Measurements from ENCODE around the gene IRX3. TPM values are rescaled to one million over a fixed set of nuclear protein-coding genes. Genes with fewer than 3 reads are reported as not detected.

Gene IRX3
- polyA plus RNA-seq, 3 donors: 24.0 to 40.2 (median 24.9) TPM

GRCh38 chr16:54245788-54246453 lies 40.7 kb downstream of the IRX3 start:
- DNase-seq (ENCODE audit: extremely low read depth in 1 of 11, low read depth in 9 of 11, low spot score in 4 of 11): no peak

GRCh38 chr16:54244061-54244886 lies 42.3 kb downstream of the IRX3 start:
- DNase-seq (ENCODE audit: extremely low read depth in 1 of 11, low read depth in 9 of 11, low spot score in 4 of 11): no peak

GRCh38 chr16:54243202-54243601 lies 43.4 kb downstream of the IRX3 start:
- DNase-seq (ENCODE audit: extremely low read depth in 1 of 11, low read depth in 9 of 11, low spot score in 4 of 11): no peak

GRCh38 chr16:54242199-54242598 lies 44.4 kb downstream of the IRX3 start:
- DNase-seq (ENCODE audit: extremely low read depth in 1 of 11, low read depth in 9 of 11, low spot score in 4 of 11): no peak

- DNase-seq (ENCODE audit: extremely low read depth in 1 of 11, low read depth in 9 of 11, low spot score in 4 of 11): no peak
Measured at GRCh38 chr16:54241525-54241924, 45.1 kb downstream of the IRX3 start.

GRCh38 chr16:54240271-54241129 lies 46.1 kb downstream of the IRX3 start:
- DNase-seq (ENCODE audit: extremely low read depth in 1 of 11, low read depth in 9 of 11, low spot score in 4 of 11): no peak

- DNase-seq (ENCODE audit: extremely low read depth in 1 of 11, low read depth in 9 of 11, low spot score in 4 of 11): no peak
Measured at GRCh38 chr16:54239456-54239855, 47.1 kb downstream of the IRX3 start.

- no peak for DNase-seq (ENCODE audit: extremely low read depth in 1 of 11, low read depth in 9 of 11, low spot score in 4 of 11)
Measured at GRCh38 chr16:54236773-54237172, 49.8 kb downstream of the IRX3 start.

GRCh38 chr16:54233615-54234014 lies 53.0 kb downstream of the IRX3 start:
- no peak for DNase-seq (ENCODE audit: extremely low read depth in 1 of 11, low read depth in 9 of 11, low spot score in 4 of 11)

Data from renal cortex interstitium (tissue), 11 donors.